Endodermal cell (in vitro differentiated cells): ENCODE data around the gene HOXD10. TPM values are rescaled to one million over a fixed set of nuclear protein-coding genes. Genes with fewer than 3 reads are reported as not detected.

Source experiments
- DNase-seq: peaks from one replicate; pipeline ENCODE4 v3.0.0-alpha.2; 2017
- H3K27ac ChIP-seq: 2 replicates; pipeline ENCODE4 v1.5.1; 2013; ENCODE audit warnings: mild to moderate bottlenecking, low read depth, low read length, moderate library complexity
- H3K27me3 ChIP-seq: 2 replicates; pipeline ENCODE4 v1.6.1; 2013; ENCODE audit warnings: mild to moderate bottlenecking, low read length, moderate library complexity; ENCODE audit not compliant: insufficient read depth, control insufficient read depth, poor library complexity, severe bottlenecking
- H3K36me3 ChIP-seq: 2 replicates; pipeline ENCODE4 v1.7.0; 2013; ENCODE audit warnings: mild to moderate bottlenecking, low read length, moderate library complexity; ENCODE audit not compliant: control insufficient read depth, insufficient read depth
- H3K4me1 ChIP-seq: one replicate; pipeline ENCODE4 v1.7.0; 2013; ENCODE audit warnings: low read length; ENCODE audit not compliant: control insufficient read depth, insufficient read depth
- H3K4me3 ChIP-seq: 2 replicates; pipeline ENCODE4 v1.5.1; 2013; ENCODE audit warnings: mild to moderate bottlenecking, low read length, moderate library complexity
- H3K9ac ChIP-seq: 2 replicates; pipeline ENCODE4 v1.6.1; 2013; ENCODE audit warnings: mild to moderate bottlenecking, low read length, moderate library complexity; ENCODE audit not compliant: poor library complexity, severe bottlenecking; ENCODE audit errors: extremely low read depth
- H3K9me3 ChIP-seq: 2 replicates; pipeline ENCODE4 v1.6.1; 2013; ENCODE audit warnings: mild to moderate bottlenecking, low read length, moderate library complexity; ENCODE audit not compliant: control insufficient read depth
- H3K27ac Mint-ChIP-seq: 2 replicates; pipeline ENCODE4 v1.8.0; 2020; ENCODE audit warnings: mixed read lengths
- H3K27me3 Mint-ChIP-seq: 2 replicates; pipeline ENCODE4 v1.8.0; 2021; ENCODE audit warnings: mild to moderate bottlenecking, mixed read lengths; ENCODE audit not compliant: insufficient read depth
- H3K36me3 Mint-ChIP-seq: 2 replicates; pipeline ENCODE4 v1.8.0; 2020; ENCODE audit warnings: low read depth, mixed read lengths
- H3K4me1 Mint-ChIP-seq: 2 replicates; pipeline ENCODE4 v1.8.0; 2020; ENCODE audit warnings: mixed read lengths
- H3K4me3 Mint-ChIP-seq: 2 replicates; pipeline ENCODE4 v1.8.0; 2020; ENCODE audit warnings: mild to moderate bottlenecking, moderate library complexity, mixed read lengths
- H3K9me3 Mint-ChIP-seq: 2 replicates; pipeline ENCODE4 v1.8.0; 2020; ENCODE audit warnings: mild to moderate bottlenecking, mixed read lengths
- WGBS, 2 experiments: methylation state at CpG; one replicate each; pipeline versions ENCODE4 v1.1.5 to v1.1.7; 2013; ENCODE audit warnings: missing lambda C conversion rate in 2 of 2, mixed read lengths in 1 of 2; ENCODE audit not compliant: insufficient coverage in 1 of 2, insufficient read length in 1 of 2; 5-methylcytosine and 5-hydroxymethylcytosine counted together
- microRNA-seq: library from miRNA; unstranded; fragments of <30 nt; microRNA quantifications from one replicate; pipeline ENCODE4 v1.2.0, GENCODE V29; 2020; ENCODE audit warnings: borderline microRNAs expressed
- total RNA-seq, 2 donors: library from RNA; stranded (reverse); fragmentation: NEBNext Ultra II Directional in 1 of 2; extraction: Animal tissue kit (Norgen Biotek cat#: 25700) in 1 of 2; gene quantifications; 2 replicates in 1 of 2; 3 replicates in 1 of 2; pipeline ENCODE4 v1.2.1, GENCODE V29; 2021
- TF ChIP-seq, protein P1 (sequence below): fragments of 200-600 bp; sonication (generic); conservative IDR thresholded peaks from 2 replicates; pipeline ENCODE4 v1.5.0; 2021; ENCODE audit warnings: antibody characterized with exemption, mild to moderate bottlenecking

Gene HOXD10
- total RNA-seq, 2 donors from 2014 or later = not detected

DNA sequence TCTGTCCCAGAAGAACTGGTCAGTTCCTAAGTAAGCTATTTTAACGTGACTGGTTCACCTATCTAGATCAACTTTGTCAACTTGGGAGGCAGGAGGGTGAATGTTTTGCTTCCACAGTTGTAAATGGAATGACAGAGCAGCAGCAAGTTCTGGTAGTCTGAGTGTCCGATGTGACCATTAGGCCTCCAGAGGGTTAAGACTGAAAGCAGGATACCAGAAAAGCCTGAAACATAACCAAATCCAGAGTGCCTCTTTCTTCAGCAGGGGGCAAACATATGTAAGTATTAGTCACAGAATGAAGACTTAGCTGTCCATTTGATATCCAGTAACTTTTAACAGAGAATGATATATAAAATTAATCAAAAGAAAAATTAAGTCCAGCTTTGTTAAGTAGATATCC is 49.7 kb downstream of the HOXD10 start:
- no peak for DNase-seq
- 20 to 33% methylated on average over 2 of the region's 2 CpGs for WGBS, 2 experiments
- no peak overlapping the region for H3K27ac ChIP-seq
- Mint-ChIP-seq H3K27me3 (peaks cover 99% of the 10 kb centered on the region), H3K4me1 (peaks cover 5% of the 10 kb centered on the region), H3K27ac (no peak overlapping the region), H3K9me3 (no peaks in the 10 kb centered on the region), H3K36me3 (no peaks in the 10 kb centered on the region), H3K4me3 (no peak overlapping the region)
- TF ChIP-seq, protein P1, sequence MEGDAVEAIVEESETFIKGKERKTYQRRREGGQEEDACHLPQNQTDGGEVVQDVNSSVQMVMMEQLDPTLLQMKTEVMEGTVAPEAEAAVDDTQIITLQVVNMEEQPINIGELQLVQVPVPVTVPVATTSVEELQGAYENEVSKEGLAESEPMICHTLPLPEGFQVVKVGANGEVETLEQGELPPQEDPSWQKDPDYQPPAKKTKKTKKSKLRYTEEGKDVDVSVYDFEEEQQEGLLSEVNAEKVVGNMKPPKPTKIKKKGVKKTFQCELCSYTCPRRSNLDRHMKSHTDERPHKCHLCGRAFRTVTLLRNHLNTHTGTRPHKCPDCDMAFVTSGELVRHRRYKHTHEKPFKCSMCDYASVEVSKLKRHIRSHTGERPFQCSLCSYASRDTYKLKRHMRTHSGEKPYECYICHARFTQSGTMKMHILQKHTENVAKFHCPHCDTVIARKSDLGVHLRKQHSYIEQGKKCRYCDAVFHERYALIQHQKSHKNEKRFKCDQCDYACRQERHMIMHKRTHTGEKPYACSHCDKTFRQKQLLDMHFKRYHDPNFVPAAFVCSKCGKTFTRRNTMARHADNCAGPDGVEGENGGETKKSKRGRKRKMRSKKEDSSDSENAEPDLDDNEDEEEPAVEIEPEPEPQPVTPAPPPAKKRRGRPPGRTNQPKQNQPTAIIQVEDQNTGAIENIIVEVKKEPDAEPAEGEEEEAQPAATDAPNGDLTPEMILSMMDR = no peak
- no peaks in the 10 kb centered on the region for H3K4me1 ChIP-seq
- H3K9me3 ChIP-seq = peaks cover 9% of the 10 kb centered on the region
- peaks cover 100% of the 10 kb centered on the region for H3K27me3 ChIP-seq
- H3K9ac ChIP-seq = no peak overlapping the region
- H3K4me3 ChIP-seq = no peak overlapping the region
- H3K36me3 ChIP-seq = no peaks in the 10 kb centered on the region

- Histone ChIP-seq H3K36me3 (no peaks in the 10 kb centered on the region), H3K9ac (no peak overlapping the region), H3K9me3 (peaks cover 9% of the 10 kb centered on the region), H3K27me3 (peaks cover 100% of the 10 kb centered on the region), H3K4me3 (no peak overlapping the region), H3K27ac (no peak overlapping the region), H3K4me1 (peaks cover 3% of the 10 kb centered on the region)
- no peaks in the 10 kb centered on the region for H3K9me3 Mint-ChIP-seq
- TF ChIP-seq, protein P1 = no peak
- H3K36me3 Mint-ChIP-seq = no peaks in the 10 kb centered on the region
- H3K4me3 Mint-ChIP-seq = no peak overlapping the region
- WGBS, 2 experiments = 54% methylated on average over 1 of the region's 1 CpG; no CpG with 5 or more reads in 1 of the 2 experiments
- peaks cover 6% of the 10 kb centered on the region for H3K4me1 Mint-ChIP-seq
- no peak overlapping the region for H3K27ac Mint-ChIP-seq
- no peak for DNase-seq
- peaks cover 99% of the 10 kb centered on the region for H3K27me3 Mint-ChIP-seq
Observed at GRCh38 chr2:176167398-176167797, 50.8 kb downstream of the HOXD10 start.

DNA sequence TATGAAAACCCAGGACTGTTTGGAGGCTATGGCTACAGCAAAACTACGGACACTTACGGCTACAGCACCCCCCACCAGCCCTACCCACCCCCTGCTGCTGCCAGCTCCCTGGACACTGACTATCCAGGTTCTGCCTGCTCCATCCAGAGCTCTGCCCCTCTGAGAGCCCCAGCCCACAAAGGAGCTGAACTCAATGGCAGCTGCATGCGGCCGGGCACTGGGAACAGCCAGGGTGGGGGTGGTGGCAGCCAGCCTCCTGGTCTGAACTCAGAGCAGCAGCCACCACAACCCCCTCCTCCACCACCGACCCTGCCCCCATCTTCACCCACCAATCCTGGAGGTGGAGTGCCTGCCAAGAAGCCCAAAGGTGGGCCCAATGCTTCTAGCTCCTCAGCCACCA is 52.6 kb downstream of the HOXD10 start:
- Histone ChIP-seq H3K9ac (no peak overlapping the region), H3K4me1 (peaks cover 8% of the 10 kb centered on the region), H3K36me3 (no peaks in the 10 kb centered on the region), H3K9me3 (peaks cover 3% of the 10 kb centered on the region), H3K27me3 (peaks cover 100% of the 10 kb centered on the region), H3K27ac (no peak overlapping the region), H3K4me3 (no peak overlapping the region)
- H3K27me3 Mint-ChIP-seq = peaks cover 100% of the 10 kb centered on the region
- H3K36me3 Mint-ChIP-seq = no peaks in the 10 kb centered on the region
- DNase-seq = no peak
- no peak overlapping the region for H3K27ac Mint-ChIP-seq
- H3K4me1 Mint-ChIP-seq = peaks cover 11% of the 10 kb centered on the region
- no peak overlapping the region for H3K4me3 Mint-ChIP-seq
- no peaks in the 10 kb centered on the region for H3K9me3 Mint-ChIP-seq
- 53 to 80% methylated on average over 1 to 5 of the region's 5 CpGs for WGBS, 2 experiments
- TF ChIP-seq, protein P1 = no peak

Small RNAs within 50 kb of the gene (microRNA-seq; reads per million reads assigned to microRNA genes)
- gene MIR10B = 17.6 reads per million, percentile 54 among the genes with 10 or more reads in this experiment

Other genes with a start within 250 kb of the HOXD10 start
- 10 to 100 TPM; 15.0 to 20.2 TPM for gene LNPK, start 114.5 kb upstream of the HOXD10 start, total RNA-seq
- not detected for gene EVX2, start 32.8 kb upstream of the HOXD10 start, total RNA-seq
- under 1 TPM; 0.11 to 0.40 TPM for gene HOXD13, start 24.1 kb upstream of the HOXD10 start, total RNA-seq
- gene HOXD12, start 17.0 kb upstream of the HOXD10 start, total RNA-seq = not detected
- not detected for gene HOXD11, start 9.5 kb upstream of the HOXD10 start, total RNA-seq
- not detected for gene HOXD9, start 5.9 kb downstream of the HOXD10 start, total RNA-seq
- gene HOXD8, start 12.9 kb downstream of the HOXD10 start, total RNA-seq = not detected
- not detected for gene HOXD4, start 34.8 kb downstream of the HOXD10 start, total RNA-seq
- not detected for gene HOXD3, start 40.5 kb downstream of the HOXD10 start, total RNA-seq
- gene HOXD1, start 71.9 kb downstream of the HOXD10 start, total RNA-seq = under 1 TPM; 0.18 TPM
- gene MTX2, start 152.7 kb downstream of the HOXD10 start, total RNA-seq = 10 to 100 TPM; 34.1 to 42.3 TPM